ENCODE measurements around the gene TMEM63B.
"Not testable (repeated sequence)": the region's sequence is repeated elsewhere in the genome, so short reads cannot be mapped to it uniquely, and the experiment has no call there.

The TMEM63B gene

DNA sequence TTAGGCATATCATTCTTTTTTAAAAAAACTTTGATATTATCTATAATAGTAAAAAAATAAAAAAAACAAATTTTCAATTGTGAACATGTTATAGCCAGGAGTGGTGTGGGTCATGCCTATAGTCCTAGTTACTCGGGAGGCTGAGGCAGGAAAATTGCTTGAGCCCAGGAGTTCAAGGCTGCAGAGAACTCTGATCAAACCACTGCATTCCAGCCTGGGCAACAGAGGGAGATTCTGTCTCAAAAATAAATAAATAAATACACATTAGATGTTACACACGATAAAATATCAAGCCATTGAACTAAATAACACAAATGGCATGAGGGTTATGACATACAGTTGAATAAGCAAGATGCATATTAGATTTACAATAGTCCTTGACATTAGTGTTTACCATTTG is 61.5 kb downstream of the TMEM63B start:
- TF ChIP-seq, protein P1, sequence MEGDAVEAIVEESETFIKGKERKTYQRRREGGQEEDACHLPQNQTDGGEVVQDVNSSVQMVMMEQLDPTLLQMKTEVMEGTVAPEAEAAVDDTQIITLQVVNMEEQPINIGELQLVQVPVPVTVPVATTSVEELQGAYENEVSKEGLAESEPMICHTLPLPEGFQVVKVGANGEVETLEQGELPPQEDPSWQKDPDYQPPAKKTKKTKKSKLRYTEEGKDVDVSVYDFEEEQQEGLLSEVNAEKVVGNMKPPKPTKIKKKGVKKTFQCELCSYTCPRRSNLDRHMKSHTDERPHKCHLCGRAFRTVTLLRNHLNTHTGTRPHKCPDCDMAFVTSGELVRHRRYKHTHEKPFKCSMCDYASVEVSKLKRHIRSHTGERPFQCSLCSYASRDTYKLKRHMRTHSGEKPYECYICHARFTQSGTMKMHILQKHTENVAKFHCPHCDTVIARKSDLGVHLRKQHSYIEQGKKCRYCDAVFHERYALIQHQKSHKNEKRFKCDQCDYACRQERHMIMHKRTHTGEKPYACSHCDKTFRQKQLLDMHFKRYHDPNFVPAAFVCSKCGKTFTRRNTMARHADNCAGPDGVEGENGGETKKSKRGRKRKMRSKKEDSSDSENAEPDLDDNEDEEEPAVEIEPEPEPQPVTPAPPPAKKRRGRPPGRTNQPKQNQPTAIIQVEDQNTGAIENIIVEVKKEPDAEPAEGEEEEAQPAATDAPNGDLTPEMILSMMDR (IDR thresholded peaks at IDR 0.05; ENCODE audit: borderline replicate concordance, control extremely low read depth, extremely low read depth, insufficient read depth, missing control alignments) = no peak
- DNase-seq (ENCODE audit: low spot score) = no peak
- in situ Hi-C loops (cut with MboI; ENCODE audit: low sequenced_read_pairs, unreplicated experiment) = no loop called here

DNA sequence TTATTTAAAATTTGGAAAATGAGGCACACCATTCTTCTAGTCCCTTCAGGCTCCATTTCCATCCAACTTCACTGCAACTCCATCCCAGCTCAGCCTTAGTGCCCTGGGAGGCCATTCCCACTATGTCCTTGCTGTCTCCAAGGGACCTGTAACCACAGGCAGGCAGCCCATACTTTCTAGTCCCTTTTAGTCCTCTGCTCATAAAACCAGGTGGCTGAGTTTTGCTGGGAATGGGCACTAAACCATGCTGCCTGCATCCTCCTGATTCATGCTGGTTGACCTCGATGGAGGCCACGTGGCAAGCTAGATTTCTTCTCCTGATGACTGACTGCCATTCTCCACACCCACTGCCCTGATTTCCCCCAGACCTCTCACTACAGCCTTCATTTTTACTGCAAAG is 61.9 kb downstream of the TMEM63B start:
- TF ChIP-seq, protein P1 (IDR thresholded peaks at IDR 0.05; ENCODE audit: borderline replicate concordance, control extremely low read depth, extremely low read depth, insufficient read depth, missing control alignments) = no peak
- no peak for DNase-seq (ENCODE audit: low spot score)
- in situ Hi-C loops (cut with MboI; ENCODE audit: low sequenced_read_pairs, unreplicated experiment) = no loop called here

DNA sequence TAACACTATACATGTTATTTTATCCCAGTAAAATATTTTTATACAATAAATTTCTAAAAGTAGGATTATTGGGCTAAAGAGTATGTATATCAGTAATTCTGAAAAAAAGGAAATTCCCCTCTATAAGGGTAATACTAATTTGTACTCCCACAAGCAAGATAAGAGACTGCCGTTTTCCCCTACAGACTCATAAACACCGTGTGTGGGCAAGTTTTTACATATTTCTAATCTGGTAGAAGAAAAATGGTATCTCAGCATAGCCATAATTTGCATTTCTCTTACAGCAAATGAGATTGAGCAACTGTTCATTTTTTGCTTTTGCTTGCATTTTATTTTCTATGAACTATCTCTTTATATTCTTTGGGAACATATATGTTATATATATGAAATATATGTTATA is 63.4 kb downstream of the TMEM63B start:
- TF ChIP-seq, protein P1 (IDR thresholded peaks at IDR 0.05; ENCODE audit: borderline replicate concordance, control extremely low read depth, extremely low read depth, insufficient read depth, missing control alignments) = no peak
- DNase-seq (ENCODE audit: low spot score) = peak; percentile 74
- in situ Hi-C loops (cut with MboI; ENCODE audit: low sequenced_read_pairs, unreplicated experiment) = no loop called here

DNA sequence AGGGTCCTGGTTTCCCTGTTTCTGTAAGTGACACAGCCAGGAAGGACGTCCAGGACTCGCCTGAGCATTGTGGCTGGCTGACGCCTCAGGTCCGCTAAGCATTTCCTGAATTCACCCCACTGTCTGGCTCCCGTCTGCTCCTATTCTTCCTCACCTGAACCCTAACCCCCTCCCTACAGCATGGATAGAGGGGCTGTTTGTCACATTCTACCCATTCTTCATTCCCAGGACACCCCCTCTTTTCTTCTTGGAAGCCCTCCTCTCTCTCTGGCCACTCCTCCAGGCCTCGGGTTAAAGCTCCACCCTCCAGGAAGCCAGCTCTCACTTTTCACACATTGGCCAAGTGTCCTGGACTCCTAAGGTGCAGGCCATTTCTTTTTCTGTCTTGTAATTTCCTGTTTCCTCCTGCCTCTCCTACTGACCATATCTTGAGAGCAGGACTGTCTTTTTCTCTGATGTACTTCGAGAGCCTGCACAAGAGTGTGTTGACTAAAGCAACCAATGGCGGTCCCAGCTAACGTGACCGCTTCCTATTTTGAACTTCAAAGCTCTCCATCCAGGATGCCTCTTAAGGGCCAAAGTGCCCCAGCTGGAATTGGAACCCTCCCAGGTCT is 65.2 kb downstream of the TMEM63B start:
- peak; percentile 47 for DNase-seq (ENCODE audit: low spot score)
- in situ Hi-C loops (cut with MboI; ENCODE audit: low sequenced_read_pairs, unreplicated experiment) = no loop called here
- TF ChIP-seq, protein P1 (IDR thresholded peaks at IDR 0.05; ENCODE audit: borderline replicate concordance, control extremely low read depth, extremely low read depth, insufficient read depth, missing control alignments) = no peak

GRCh38 chr6:44193307-44193910 is 66.1 kb downstream of the TMEM63B start:
- DNase-seq (ENCODE audit: low spot score) = no peak
- in situ Hi-C loops (cut with MboI; ENCODE audit: low sequenced_read_pairs, unreplicated experiment) = no loop called here
- TF ChIP-seq, protein P1 (IDR thresholded peaks at IDR 0.05; ENCODE audit: borderline replicate concordance, control extremely low read depth, extremely low read depth, insufficient read depth, missing control alignments) = no peak

DNA sequence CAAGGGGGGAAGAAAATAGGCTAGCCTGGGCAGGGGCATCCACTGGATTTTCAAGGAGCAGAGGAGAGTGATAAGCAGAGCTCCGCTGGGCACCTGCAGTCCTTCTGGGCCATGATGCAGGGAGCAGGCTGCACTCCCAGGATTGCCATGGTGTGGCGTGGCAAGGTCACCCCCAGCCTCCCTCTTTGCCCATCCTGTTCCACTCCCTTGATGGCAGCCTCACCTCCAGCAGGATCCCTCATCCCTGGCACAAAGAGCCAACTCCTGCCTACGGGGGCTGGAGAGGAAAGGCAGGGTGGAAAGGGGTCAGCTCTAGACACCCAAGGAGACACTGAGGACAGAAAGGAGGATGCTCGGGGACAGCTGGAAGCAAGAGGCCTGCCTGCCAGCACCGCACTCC is 67.0 kb downstream of the TMEM63B start:
- TF ChIP-seq, protein P1 (IDR thresholded peaks at IDR 0.05; ENCODE audit: borderline replicate concordance, control extremely low read depth, extremely low read depth, insufficient read depth, missing control alignments) = no peak
- DNase-seq (ENCODE audit: low spot score) = no peak
- in situ Hi-C loops (cut with MboI; ENCODE audit: low sequenced_read_pairs, unreplicated experiment) = no loop called here

DNA sequence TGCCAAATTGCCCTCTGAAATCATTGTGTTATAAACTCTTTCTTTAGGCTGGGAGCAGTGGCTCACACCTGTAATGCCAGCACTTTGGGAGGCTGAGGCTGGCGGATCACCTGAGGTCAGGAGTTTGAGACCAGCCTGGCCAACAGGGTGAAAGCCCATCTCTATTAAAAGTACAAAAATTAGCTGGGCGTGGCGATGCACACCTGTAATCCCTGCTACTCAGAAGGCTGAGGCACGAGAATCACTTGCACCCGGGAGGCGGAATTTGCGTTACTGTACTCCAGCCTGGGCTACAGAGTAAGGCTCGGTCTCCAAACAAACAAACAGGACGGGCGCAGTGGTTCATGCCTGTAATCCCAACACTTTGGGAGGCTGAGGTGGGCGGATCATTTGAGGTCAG is 69.0 kb downstream of the TMEM63B start:
- in situ Hi-C loops (cut with MboI; ENCODE audit: low sequenced_read_pairs, unreplicated experiment); DNase-seq (ENCODE audit: low spot score): not testable (repeated sequence)
